HUES6 (cell line): ENCODE measurements around the gene ICAM2.

ENCODE experiments used
- H3K27ac ChIP-seq: 2 replicates; pipeline ENCODE4 v1.7.0; 2013; ENCODE audit warnings: low read depth, mild to moderate bottlenecking, low read length, inconsistent platforms
- H3K27me3 ChIP-seq: 2 replicates; pipeline ENCODE4 v1.6.1; 2013; ENCODE audit warnings: low read length; ENCODE audit not compliant: control insufficient read depth, insufficient read depth
- H3K36me3 ChIP-seq: 2 replicates; pipeline ENCODE4 v1.6.1; 2013; ENCODE audit warnings: low read length; ENCODE audit not compliant: control insufficient read depth, insufficient read depth
- H3K4me1 ChIP-seq: 2 replicates; pipeline ENCODE4 v1.6.1; 2013; ENCODE audit warnings: low read length; ENCODE audit not compliant: control insufficient read depth, insufficient read depth
- H3K4me3 ChIP-seq: 2 replicates; pipeline ENCODE4 v1.5.1; 2013; ENCODE audit warnings: low read depth, low read length
- H3K9ac ChIP-seq: one replicate; pipeline ENCODE4 v1.6.1; 2013; ENCODE audit warnings: mild to moderate bottlenecking, low read length
- H3K9me3 ChIP-seq: 2 replicates; pipeline ENCODE4 v1.6.1; 2013; ENCODE audit warnings: low read depth, low read length; ENCODE audit not compliant: control insufficient read depth, insufficient read depth

The ICAM2 gene

DNA sequence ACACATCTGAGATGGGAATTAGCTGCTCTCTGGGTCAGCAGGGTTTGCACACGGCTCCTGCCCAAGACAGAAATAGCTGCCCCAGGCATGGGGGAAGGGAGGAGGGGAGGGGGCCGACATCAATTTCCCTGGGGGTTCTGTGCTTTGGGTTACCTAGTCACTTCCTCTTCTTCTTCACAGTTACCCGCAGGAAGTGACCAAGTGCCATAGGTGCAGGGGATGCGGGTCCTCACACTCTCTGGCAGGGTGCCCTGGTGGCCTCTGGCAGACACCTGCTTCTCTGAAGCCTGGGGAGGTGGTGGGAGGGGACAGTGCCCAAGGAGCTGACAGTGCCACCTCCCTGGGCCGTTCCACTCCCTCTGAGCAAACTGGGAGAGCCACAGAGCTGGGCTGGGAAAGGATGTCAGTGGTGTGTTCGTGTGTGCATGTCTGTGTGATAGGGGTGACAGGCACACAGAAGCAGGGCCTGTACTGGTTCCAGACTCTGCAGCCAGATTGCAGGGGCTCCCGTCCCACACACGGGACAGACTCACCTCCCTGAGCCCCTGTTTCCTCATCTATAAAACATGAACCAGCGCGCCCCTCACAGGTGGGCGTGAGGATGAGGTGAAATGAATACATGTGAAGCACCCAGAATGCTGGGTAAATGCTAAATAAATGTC, 65.9 kb downstream of the ICAM2 start:
- H3K4me1 ChIP-seq: peaks cover 4% of the 10 kb centered on the region; the same call in 1 of the 2 replicates
- H3K9me3 ChIP-seq: no peaks in the 10 kb centered on the region
- no peak overlapping the region for H3K27ac ChIP-seq
- peaks cover 3% of the 10 kb centered on the region; the same call in 1 of the 2 replicates for H3K27me3 ChIP-seq
- H3K9ac ChIP-seq: no peak overlapping the region
- no peaks in the 10 kb centered on the region for H3K36me3 ChIP-seq
- no peak overlapping the region for H3K4me3 ChIP-seq
